Activated T-helper 1 cell treated with anti-CD3 and anti-CD28 coated beads, Interleukin-2, amount 50 U/mL, for 16 hours (primary cell): ENCODE data around the gene WDFY4.

Experiments
- DNase-seq, 2 donors: peaks; one replicate each; pipeline ENCODE4 v3.0.0-alpha.2; 2020; ENCODE audit warnings: low read depth in 1 of 2, low spot score in 1 of 2

WDFY4 gene

GRCh38 chr10:48843198-48843597, 158.5 kb downstream of the WDFY4 start:
- DNase-seq: no peak

- DNase-seq: no peak
Measured at GRCh38 chr10:48844616-48845015, 159.9 kb downstream of the WDFY4 start.

GRCh38 chr10:48845512-48845911, 160.8 kb downstream of the WDFY4 start:
- DNase-seq: no peak

GRCh38 chr10:48847691-48848090, 163.0 kb downstream of the WDFY4 start:
- no peak for DNase-seq

GRCh38 chr10:48856855-48857254, 172.2 kb downstream of the WDFY4 start:
- no peak for DNase-seq

GRCh38 chr10:48872234-48872633, 187.6 kb downstream of the WDFY4 start:
- no peak for DNase-seq

GRCh38 chr10:48878091-48878490, 193.4 kb downstream of the WDFY4 start:
- no peak for DNase-seq

- DNase-seq: no peak
Measured at GRCh38 chr10:48879451-48879850, 194.8 kb downstream of the WDFY4 start.

- DNase-seq: no peak
Measured at GRCh38 chr10:48880016-48880705, 195.5 kb downstream of the WDFY4 start.

- DNase-seq: no peak
Measured at GRCh38 chr10:48881937-48882336, 197.3 kb downstream of the WDFY4 start.

GRCh38 chr10:48882881-48883280, 198.2 kb downstream of the WDFY4 start:
- DNase-seq: no peak

GRCh38 chr10:48883701-48884100, 199.0 kb downstream of the WDFY4 start:
- no peak for DNase-seq

GRCh38 chr10:48884179-48885045, 199.7 kb downstream of the WDFY4 start:
- DNase-seq: no peak

- DNase-seq: no peak
Measured at GRCh38 chr10:48885376-48885775, 200.7 kb downstream of the WDFY4 start.

- no peak for DNase-seq
Measured at GRCh38 chr10:48887982-48888381, 203.3 kb downstream of the WDFY4 start.

GRCh38 chr10:48890888-48891850, 206.5 kb downstream of the WDFY4 start:
- DNase-seq: no peak

- no peak for DNase-seq
Measured at GRCh38 chr10:48894911-48895802, 210.5 kb downstream of the WDFY4 start.

GRCh38 chr10:48895803-48896195, 211.1 kb downstream of the WDFY4 start:
- no peak for DNase-seq

GRCh38 chr10:48896756-48897440, 212.2 kb downstream of the WDFY4 start:
- DNase-seq: no peak

GRCh38 chr10:48897441-48897790, 212.7 kb downstream of the WDFY4 start:
- no peak for DNase-seq
